ENCODE data around the gene RNF168.
"Not testable (repeated sequence)": the region's sequence is repeated elsewhere in the genome, so short reads cannot be mapped to it uniquely, and the experiment has no call there.

Gene RNF168

GRCh38 chr3:196423044-196423781 lies 80.4 kb downstream of the RNF168 start:
- FAIRE-seq: no peak
- no peak for DNase-seq (ENCODE audit: insufficient read length, low spot score)
- no peak for TF ChIP-seq POLR2A (IDR thresholded peaks at IDR 0.05; ENCODE audit: low read depth, low read length)

DNA sequence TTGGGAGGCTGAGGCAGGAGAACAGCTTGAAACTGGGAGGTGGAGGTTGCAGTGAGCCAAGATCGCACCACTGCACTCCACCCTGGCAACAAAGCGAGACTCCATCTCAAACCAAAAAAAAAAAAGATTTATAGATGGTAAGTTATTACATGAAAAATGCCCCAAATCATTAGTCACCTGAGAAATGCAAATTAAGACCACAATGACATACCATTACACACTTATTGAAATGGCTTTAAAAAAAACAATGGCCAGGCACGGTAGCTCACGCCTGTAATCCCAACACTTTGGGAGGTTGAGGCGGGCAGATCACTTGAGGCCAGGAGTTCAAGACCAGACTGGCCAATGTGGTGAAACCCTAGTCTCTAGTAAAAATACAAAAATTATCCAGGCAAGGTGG lies 81.9 kb downstream of the RNF168 start:
- FAIRE-seq; DNase-seq (ENCODE audit: insufficient read length, low spot score): not testable (repeated sequence)

DNA sequence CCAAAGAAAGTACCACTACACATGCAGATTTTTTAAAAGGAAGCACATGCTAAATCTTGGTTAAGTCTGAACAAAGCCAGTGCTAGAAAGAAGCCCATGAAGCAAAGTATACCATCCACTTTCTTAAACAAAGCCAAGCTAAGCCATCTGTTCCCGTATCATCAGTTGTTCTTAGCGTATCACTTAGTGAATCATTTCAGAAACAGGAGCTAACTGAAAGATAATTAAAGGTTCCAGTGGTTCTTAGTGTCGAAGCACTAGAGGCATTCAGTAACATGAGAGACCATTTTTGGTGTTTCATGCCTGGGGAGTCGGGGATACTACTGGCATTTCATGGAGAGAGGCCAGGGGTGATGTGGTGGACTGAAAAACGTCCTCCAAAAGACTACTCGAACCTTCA lies 84.2 kb downstream of the RNF168 start:
- no peak for TF ChIP-seq POLR2A (IDR thresholded peaks at IDR 0.05; ENCODE audit: low read depth, low read length)
- FAIRE-seq: no peak
- DNase-seq (ENCODE audit: insufficient read length, low spot score): no peak
